Measurements from ENCODE around the gene TIMMDC1.
"Not testable (repeated sequence)": the region's sequence is repeated elsewhere in the genome, so short reads cannot be mapped to it uniquely, and the experiment has no call there.

The TIMMDC1 gene

DNA sequence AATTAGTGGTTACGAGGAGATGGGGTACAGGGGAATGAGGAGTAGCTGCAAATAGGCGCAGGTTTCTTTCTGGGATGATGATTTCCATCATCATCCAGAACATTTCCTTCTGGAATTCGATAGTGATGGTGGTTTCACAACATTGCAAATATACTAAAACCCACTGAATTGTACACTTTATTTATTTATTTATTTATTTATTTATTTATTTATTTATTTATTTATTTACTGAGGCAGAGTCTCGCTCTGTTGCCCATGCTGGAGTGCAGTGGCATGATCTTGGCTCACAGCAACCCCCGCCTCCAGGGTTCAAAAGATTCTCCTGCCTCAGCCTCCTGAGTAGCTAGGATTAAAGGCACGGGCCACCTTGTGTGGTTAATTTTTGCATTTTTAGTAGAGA lies 54.6 kb downstream of the TIMMDC1 start:
- H3K4me3 ChIP-seq, H3K27ac ChIP-seq: not testable (repeated sequence)

DNA sequence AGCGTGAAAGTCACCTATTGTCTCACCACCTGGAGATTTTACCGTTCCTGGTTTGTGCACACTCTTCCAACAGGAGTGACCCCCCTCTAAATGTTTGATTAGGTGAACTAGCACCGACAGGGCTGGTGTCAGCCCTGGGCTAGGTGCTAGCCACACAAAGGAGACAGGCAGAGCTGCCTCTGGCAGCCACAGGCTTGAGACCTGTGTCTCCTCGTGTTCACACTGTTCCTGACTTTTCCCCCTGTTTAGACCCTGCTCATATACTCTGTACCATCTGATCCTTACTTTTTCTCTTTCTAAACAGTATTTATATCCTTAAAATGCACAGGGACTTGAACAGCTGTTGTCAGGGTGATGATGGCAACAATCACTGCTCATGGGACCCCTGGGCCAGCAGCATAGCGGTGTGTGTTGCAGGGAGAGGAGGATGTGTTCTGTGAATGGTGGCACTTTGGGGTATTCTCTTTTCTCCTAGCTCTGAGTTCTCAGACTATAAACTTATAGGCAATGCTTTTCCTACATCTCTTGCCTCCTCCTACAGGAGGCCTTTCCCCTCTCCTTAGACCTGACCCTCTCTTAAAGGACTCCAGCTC lies 55.6 kb downstream of the TIMMDC1 start:
- Histone ChIP-seq H3K4me3 (no peak overlapping the region), H3K27ac (no peak overlapping the region)

DNA sequence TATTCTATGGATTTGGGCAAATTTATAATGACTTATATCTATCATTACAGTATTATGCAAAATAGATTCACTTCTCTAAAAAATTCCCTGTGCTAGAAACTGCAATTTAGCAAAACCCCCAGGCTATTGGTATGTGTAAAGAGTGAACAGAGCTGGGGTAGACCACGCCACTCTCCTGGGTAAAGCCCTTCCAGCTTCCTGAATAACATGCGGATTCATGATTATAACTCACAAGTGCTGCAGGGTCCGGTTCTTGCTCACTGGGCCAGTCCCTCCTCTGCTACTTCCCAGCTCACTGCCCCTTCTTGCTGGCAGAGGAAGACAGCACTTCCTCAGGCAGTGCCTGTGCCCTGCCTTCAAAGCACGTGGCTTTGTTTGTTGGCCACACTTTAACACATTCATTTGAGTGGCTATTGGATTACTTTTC lies 57.0 kb downstream of the TIMMDC1 start:
- Histone ChIP-seq H3K27ac (peak overlapping the region in 1 of 21 experiments; percentile 16), H3K4me3 (no peak overlapping the region)

DNA sequence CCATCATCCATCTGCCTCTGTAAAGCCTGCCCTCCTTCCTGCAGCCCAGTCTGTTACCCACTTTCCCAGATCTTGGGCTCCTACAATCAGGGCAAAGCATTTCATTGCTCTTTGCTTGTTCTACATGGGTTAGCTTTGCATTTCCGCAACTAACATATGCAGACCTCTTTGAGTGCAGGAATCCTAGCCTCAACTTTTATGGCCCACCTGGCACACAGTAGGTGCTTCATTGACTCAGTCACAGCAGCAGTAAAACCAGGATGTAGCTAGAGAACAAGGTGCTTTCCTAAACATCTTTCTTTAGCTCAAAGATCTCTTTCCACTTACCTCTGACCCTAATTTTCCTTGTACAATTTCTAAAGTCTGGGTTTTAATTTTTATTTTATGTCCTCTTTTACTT lies 57.6 kb downstream of the TIMMDC1 start:
- no peak overlapping the region for H3K4me3 ChIP-seq
- H3K27ac ChIP-seq = peak overlapping the region in 1 of 21 experiments; percentile 16

DNA sequence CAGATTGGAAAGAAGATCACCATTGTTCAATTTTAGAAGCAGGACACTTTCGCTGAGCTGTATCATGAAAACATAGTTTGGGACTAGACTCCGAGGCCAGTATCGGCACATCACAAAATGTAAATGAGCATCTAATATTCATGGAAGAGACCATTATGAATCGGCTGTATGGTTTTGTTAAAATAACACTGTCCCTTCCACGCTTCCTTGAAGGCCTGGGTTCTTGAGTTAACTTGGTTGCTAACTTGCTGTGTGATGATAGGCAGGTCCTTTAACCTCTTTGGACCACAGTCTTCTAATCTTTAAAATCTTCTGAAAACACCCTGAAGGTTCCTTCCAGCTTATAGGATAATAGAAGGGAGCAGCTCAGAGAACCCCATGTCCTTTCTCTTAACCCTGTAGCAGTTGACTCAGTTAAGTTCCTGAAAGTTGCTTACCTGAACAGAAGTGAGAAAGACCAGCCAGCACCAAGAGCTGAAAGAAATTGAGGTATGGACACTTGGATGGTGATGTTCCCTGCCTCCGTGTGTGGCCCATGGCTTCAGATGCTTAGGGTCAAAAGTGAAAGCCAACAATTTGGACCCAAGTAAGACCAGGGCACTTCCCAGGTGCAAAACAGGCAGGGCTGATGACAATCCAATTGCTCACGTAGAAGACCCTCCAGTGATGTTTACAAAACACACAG lies 59.0 kb downstream of the TIMMDC1 start:
- H3K4me3 ChIP-seq = no peak overlapping the region
- no peak overlapping the region for H3K27ac ChIP-seq

DNA sequence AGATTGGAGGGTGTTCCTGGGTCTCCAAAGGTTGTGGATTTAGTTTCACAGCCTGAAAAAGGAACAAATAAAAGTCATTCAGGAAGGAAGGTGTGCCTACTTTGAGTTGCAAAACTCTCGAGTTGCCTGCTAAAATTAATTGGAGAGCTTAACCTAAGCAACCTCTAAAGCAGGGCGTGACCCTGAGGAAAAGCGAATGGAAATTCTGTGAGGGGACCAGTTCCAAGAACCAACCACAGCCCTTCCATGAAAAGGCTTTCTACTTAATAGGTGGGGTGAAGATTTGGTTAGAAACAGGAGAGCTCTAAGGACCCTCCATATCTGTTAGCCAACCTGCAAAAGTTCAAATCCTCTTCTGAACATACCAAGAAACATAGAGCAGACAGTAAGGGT lies 59.5 kb downstream of the TIMMDC1 start:
- no peak overlapping the region for H3K4me3 ChIP-seq
- no peak overlapping the region for H3K27ac ChIP-seq

DNA sequence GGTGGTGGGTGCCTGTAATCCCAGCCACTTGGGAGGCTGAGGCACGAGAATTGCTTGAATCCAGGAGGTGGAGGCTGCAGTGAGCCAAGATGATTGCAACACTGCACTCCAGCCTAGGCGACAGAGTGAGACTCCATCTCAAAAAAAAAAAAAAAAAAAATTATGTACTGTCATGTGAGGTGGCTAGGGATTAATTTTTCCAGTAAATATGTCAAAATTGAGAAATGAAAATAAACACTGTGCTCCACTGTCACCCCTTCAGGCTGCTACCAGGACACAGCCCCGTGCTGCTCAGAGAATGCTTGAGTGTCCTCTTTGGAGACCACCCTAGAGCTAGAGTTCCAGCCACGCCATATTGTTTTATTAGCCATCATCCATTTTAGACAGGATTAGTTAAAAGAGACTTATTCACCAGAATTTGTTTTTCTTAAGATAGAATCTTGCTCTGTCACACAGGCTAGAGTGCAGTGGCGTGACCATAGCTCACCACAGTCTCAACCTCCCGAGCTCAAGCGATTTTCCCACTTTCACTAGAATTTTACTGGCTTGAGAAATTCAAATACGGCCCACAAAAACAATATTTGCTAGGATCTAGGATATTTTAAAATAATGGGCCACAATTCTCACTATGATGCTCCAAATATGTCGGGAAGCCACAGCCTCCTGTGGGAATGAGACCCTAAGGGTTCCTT lies 60.4 kb downstream of the TIMMDC1 start:
- H3K4me3 ChIP-seq = peak overlapping the region in 1 of 7 experiments; percentile 5
- peak overlapping the region in 4 of 21 experiments; percentile 7 to 76 (median 30) for H3K27ac ChIP-seq

DNA sequence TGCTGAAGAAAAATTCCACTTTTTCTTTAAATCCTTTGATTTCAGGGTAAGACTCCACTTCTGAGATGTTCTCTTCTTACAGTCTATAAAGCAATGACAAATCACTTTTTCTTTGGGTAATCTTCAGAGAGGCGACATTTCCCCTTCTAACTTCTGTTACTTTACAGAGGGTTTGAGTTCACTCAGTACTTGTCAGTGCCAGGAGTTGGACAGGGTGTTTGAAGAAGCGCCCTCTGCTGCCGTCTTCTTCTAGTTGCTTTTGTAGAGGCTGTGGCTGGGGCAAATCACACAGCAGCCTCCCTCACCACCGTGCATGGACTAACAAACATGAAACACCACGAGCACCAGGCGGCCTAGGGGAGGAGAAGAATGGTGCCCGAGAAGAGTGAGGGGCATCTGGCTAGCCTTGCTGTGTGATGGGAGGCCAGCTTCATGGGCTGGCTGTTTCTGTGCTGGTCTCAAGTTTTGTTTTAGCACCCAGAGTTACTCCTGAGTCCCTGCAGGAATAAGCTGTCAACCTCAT lies 61.2 kb downstream of the TIMMDC1 start, which contains the start of gene CD80:
TSS of gene CD80 (minus strand) at position 174 of the 523 bp plus-strand sequence. CDS start 1,886 bp downstream, outside the sequence.
- Histone ChIP-seq H3K27ac (peak within 1 kb of the TSS in 4 of 21 experiments; percentile 13 to 76 (median 43)), H3K4me3 (peak within 1 kb of the TSS in 1 of 7 experiments; percentile 5)

DNA sequence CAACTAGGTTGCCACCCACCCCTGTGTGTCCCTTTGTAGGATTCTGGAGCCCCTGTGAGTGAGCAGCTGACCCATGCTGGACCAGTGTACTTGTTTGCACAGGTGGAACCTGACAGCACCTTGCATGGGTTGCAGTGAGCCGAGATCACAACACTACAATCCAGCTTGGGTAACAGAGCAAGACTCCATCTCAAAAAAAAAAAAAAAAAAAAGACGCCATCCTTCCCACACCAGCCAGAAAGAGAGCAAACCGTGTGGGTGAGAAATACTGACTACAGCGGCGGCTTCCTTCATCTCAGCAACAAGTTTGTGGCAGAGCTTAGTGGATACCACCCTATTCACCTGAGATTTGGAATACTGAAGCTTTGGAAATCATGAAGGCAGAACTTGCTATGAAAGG lies 61.8 kb downstream of the TIMMDC1 start:
- no peak overlapping the region for H3K4me3 ChIP-seq
- peak overlapping the region in 2 of 21 experiments; percentile 40 to 76 for H3K27ac ChIP-seq

DNA sequence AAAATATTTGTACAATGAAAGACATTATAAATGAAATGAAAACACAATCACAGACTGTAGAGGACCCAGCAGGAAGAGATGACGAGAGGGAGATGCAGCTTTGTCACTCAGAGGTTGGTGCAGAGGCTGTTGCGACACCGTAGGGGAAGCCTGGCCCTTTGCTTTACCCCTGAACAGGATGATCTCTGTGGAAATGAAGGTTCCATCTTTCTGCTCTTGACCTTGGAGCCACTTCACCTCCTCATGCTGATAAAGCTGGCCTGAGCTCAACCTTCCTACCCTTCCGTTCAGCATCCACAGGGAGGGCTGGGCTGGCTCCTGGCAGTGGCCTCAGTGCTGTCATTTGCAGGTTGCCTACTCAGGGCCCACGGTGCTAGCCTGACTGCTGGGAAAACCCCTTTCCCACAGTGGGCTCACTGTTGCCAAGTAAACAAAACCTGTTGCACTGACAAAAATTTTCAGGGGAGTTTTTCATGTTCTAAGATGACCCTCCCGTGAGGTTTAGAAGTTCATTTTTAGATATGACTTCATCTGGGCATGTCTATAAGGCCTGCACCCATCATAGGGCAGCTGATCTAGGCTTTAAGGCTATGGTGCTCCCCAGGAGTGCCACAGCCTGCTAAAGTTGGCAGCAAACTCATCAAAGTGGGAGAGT lies 64.1 kb downstream of the TIMMDC1 start:
- peak overlapping the region in 3 of 21 experiments; percentile 8 to 20 (median 14) for H3K27ac ChIP-seq

DNA sequence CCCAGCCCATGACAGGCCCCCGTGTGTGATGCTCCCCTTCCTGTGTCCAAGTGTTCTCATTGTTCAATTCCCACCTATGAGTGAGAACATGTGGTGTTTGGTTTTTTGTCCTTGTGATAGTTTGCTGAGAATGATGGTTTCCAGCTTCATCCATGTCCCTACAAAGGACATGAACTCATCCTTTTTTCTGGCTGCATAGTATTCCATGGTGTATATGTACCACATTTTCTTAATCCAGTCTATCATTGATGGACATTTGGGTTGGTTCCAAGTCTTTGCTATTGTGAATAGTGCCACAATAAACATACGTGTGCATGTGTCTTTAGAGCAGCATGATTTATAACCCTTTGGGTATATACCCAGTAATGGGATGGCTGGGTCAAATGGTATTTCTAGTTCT lies 65.0 kb downstream of the TIMMDC1 start:
- not testable (repeated sequence) for H3K27ac ChIP-seq, H3K4me3 ChIP-seq

More for the DNA sequence above, 64.1 kb downstream of the TIMMDC1 start:
- no peak overlapping the region for H3K4me3 ChIP-seq

DNA sequence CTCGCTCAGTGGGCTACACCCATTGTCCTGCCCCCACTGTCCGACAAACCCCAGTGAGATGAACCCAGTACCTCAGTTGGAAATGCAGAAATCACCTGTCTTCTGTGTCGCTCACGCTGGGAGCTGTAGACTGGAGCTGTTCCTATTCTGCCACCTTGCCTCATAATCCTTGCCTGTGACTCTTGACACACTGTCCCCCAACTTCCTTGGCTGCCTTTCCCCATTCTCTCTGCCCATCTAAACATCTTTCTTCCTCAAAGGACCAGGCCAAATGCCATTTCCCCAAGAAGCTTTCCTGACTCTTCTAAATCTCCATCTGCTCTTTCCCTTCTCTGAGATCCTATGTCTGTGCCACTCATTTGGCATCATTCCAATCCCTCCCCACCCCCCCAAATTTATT lies 70.8 kb downstream of the TIMMDC1 start:
- Histone ChIP-seq H3K27ac (no peak overlapping the region), H3K4me3 (no peak overlapping the region)

DNA sequence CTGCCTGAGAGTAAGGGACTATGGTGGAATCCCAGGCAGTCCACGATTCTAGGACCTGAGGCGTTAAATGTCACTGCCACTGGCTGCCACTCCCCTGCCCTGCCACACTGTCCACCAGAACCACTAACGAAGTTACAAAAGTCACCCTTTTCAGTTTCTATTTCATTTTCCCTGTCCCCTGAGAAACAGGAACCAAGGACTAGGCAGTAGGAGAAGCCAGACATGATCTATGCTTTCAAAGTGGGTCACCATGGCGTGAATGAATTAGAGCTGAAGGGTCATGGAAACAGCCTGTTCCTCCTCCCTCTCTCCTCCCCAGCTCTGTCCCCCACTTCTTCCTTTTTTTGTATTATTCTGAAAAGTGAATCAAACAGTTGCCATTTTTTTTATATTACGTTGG lies 71.9 kb downstream of the TIMMDC1 start:
- Histone ChIP-seq H3K27ac (peak overlapping the region in 6 of 21 experiments; percentile 3 to 61 (median 46)), H3K4me3 (no peak overlapping the region)

DNA sequence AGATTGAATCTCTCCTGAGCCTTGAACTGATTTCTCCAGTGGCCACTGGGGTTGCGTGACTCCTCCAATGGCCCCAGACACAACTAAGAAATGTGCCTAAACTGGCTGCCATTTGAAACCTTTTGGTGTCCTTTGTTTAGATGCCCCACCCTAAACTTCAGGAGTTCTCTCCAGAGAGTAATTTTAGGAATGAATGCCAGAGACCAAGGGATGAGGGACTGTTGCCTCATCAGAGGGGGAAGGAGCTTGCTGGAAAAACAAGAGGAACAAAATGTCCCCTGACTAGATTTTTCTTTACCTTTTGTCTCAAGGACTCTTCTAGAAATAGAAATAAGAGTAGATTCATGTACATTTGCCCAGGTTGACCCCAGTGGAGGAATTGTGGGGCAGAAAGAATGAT lies 72.9 kb downstream of the TIMMDC1 start:
- peak overlapping the region in 12 of 21 experiments; percentile 12 to 62 (median 31) for H3K27ac ChIP-seq
- H3K4me3 ChIP-seq = no peak overlapping the region

DNA sequence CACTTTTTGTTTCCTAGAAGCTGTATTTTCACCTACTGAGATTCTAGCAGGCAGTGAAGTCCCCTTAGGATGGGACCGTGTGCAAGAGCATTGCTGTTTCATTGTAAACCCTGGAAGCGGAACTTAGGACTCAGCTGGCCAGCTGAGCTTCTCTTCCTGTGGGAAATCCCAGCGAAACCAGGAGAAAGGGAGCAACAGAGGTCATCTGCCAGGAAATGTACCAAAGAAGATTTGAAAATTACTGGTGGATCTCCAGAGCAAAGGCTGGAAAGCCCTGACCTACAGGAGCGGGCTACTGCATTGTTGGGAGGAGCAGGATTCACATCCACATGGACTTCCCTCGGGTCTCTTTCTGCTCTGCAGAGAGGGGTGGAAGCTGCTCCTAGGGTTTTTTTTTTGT lies 73.3 kb downstream of the TIMMDC1 start:
- Histone ChIP-seq H3K27ac (peak overlapping the region in 10 of 21 experiments; percentile 12 to 62 (median 31)), H3K4me3 (no peak overlapping the region)

Measured in skin epidermis (tissue), 12 donors.